GDM1 (cell line): ENCODE data around the gene TLE1.
"Not testable (repeated sequence)": the region's sequence is repeated elsewhere in the genome, so short reads cannot be mapped to it uniquely, and the experiment has no call there.

Experiments
- DNase-seq: peaks from one replicate; lab custom pipeline; 2025; lab: John Stamatoyannopoulos, UW

Gene TLE1

GRCh38 chr9:81689343-81690175, at the start of gene TLE1:
TLE1 (minus strand) TSS chr9:81689547; CDS start chr9:81688240, 1,307 bp downstream.
- no peak for DNase-seq

GRCh38 chr9:81737871-81738507, 48.6 kb upstream of the TLE1 start:
- no peak for DNase-seq

- not testable (repeated sequence) for DNase-seq
Measured at GRCh38 chr9:81730498-81730897, 41.2 kb upstream of the TLE1 start.

- DNase-seq, result no peak
Measured at GRCh38 chr9:81729135-81729534, 39.8 kb upstream of the TLE1 start.

GRCh38 chr9:81724242-81724889, 35.0 kb upstream of the TLE1 start:
- DNase-seq, result no peak

GRCh38 chr9:81722277-81722676, 32.9 kb upstream of the TLE1 start:
- DNase-seq, result no peak

- DNase-seq, result no peak
Measured at GRCh38 chr9:81720450-81721086, 31.2 kb upstream of the TLE1 start.

GRCh38 chr9:81719972-81720371, 30.6 kb upstream of the TLE1 start:
- no peak for DNase-seq

- DNase-seq, result no peak
Measured at GRCh38 chr9:81718244-81718643, 28.9 kb upstream of the TLE1 start.

- DNase-seq, result no peak
Measured at GRCh38 chr9:81717747-81718077, 28.4 kb upstream of the TLE1 start.

GRCh38 chr9:81717061-81717746, 27.9 kb upstream of the TLE1 start:
- no peak for DNase-seq

- DNase-seq, result no peak
Measured at GRCh38 chr9:81716409-81716808, 27.1 kb upstream of the TLE1 start.

- DNase-seq, result no peak
Measured at GRCh38 chr9:81705578-81705977, 16.2 kb upstream of the TLE1 start.

- no peak for DNase-seq
Measured at GRCh38 chr9:81694541-81694940, 5.2 kb upstream of the TLE1 start.

GRCh38 chr9:81693671-81694378, 4.5 kb upstream of the TLE1 start:
- DNase-seq, result no peak

- DNase-seq, result no peak
Measured at GRCh38 chr9:81690251-81690851, 1.0 kb upstream of the TLE1 start.

- not testable (repeated sequence) for DNase-seq
Measured at GRCh38 chr9:81689093-81689342, 329 bp downstream of the TLE1 start.

GRCh38 chr9:81688262-81689092, 870 bp downstream of the TLE1 start:
- DNase-seq, result not testable (repeated sequence)

- no peak for DNase-seq
Measured at GRCh38 chr9:81687521-81688261, 1.7 kb downstream of the TLE1 start.
